Ishikawa (cell line): ENCODE data around the gene XRCC4.
A peak's percentile ranks its signal among the peaks of the same experiment; 100 is the strongest.

Experiments
- CEBPB ChIP-seq: IDR thresholded peaks from 2 replicates; pipeline ENCODE4 v1.6.1; 2012
- CREB1 ChIP-seq: IDR thresholded peaks from 2 replicates; pipeline ENCODE4 v1.6.1; 2012; ENCODE audit warnings: low read depth
- EGR1 ChIP-seq: IDR thresholded peaks from 2 replicates; pipeline ENCODE4 v1.6.1; 2012
- EP300 ChIP-seq: IDR thresholded peaks from 2 replicates; pipeline ENCODE4 v1.6.1; 2012; ENCODE audit warnings: borderline replicate concordance
- FOXM1 ChIP-seq: IDR thresholded peaks from 2 replicates; pipeline ENCODE4 v1.6.1; 2012; ENCODE audit warnings: low read depth, borderline replicate concordance
- NFIC ChIP-seq: IDR thresholded peaks from 2 replicates; pipeline ENCODE4 v1.6.1; 2012
- RAD21 ChIP-seq: IDR thresholded peaks from 2 replicates; pipeline ENCODE4 v1.6.1; 2012; ENCODE audit warnings: low read depth
- TAF1 ChIP-seq: IDR thresholded peaks from 2 replicates; pipeline ENCODE4 v1.6.1; 2012; ENCODE audit warnings: low read depth, mild to moderate bottlenecking
- TCF12 ChIP-seq: IDR thresholded peaks from 2 replicates; pipeline ENCODE4 v1.6.1; 2012; ENCODE audit warnings: low read depth
- TEAD4 ChIP-seq: IDR thresholded peaks from 2 replicates; pipeline ENCODE4 v1.6.1; 2012
- YY1 ChIP-seq: IDR thresholded peaks from 2 replicates; pipeline ENCODE4 v1.6.1; 2012; ENCODE audit warnings: low read depth
- ZBTB7A ChIP-seq: IDR thresholded peaks from 2 replicates; pipeline ENCODE4 v1.6.1; 2012; ENCODE audit warnings: low read depth
- TF ChIP-seq, protein P1 (sequence below): IDR thresholded peaks from 2 replicates; pipeline ENCODE4 v1.6.1; 2012
- TF ChIP-seq, protein P2 (sequence below): IDR thresholded peaks from 2 replicates; pipeline ENCODE4 v1.6.1; 2012; ENCODE audit warnings: low read depth, mild to moderate bottlenecking
- TF ChIP-seq, protein P3 (sequence below): IDR thresholded peaks from 2 replicates; pipeline ENCODE4 v1.6.1; 2012

XRCC4 gene

DNA sequence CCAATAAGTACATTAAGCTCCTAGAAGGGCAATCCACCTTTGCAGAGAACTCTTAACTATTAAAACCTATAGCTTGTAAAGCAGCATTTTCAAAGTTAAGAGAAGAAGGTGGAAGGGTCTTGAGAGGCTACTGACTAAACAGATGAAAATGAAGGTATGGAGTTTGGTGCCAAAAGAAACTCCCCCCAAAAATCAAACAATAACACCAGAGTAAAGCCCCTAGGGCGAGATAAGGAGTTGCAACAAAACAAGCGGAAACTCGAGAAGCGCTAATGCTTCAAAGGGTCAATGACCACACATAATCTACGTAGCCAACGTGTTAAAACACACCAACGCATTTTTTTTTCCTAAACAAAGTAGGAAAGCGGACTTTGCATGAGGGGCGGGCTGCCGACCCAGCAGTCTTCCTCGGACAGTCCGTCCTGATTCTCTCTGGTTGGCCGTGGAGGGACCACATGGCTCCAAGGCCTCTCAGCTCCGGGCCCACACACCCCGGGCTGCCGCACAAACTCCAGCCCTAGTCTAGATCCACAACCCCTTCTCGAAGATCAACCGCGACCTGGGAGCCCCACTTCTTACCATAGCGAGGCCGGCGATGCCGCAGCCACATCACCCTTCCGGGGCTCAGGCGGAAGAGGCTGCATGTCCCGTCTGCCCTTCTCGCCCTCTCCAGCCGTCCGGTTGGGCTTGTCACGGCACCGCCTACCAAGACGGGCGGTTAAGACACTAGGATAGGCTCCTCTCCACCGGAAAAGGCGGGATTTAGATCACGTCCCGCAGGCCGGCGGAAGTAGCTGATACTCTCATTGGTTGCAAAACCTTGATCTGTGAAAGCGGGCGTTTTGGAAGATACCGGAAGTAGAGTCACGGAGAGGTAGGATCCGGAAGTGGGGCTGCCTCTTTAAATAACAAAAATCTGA lies at the start of gene XRCC4, which contains the start of gene TMEM167A:
Gene XRCC4, plus strand, starts transcription at position 806 of the 920 bp plus-strand sequence. CDS start 27,373 bp downstream, outside the sequence.
Gene TMEM167A, minus strand, starts transcription at position 653 of the 920 bp plus-strand sequence. Its CDS starts 71 bp downstream, at position 582.
- TF ChIP-seq, protein P1, sequence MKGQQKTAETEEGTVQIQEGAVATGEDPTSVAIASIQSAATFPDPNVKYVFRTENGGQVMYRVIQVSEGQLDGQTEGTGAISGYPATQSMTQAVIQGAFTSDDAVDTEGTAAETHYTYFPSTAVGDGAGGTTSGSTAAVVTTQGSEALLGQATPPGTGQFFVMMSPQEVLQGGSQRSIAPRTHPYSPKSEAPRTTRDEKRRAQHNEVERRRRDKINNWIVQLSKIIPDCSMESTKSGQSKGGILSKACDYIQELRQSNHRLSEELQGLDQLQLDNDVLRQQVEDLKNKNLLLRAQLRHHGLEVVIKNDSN: peak; percentile 25; the same call in 1 of the 2 replicates
- TF ChIP-seq TCF12: 0 out of 2 replicates have a peak, but pooled peaks have one; percentile 11
- TF ChIP-seq, protein P2, sequence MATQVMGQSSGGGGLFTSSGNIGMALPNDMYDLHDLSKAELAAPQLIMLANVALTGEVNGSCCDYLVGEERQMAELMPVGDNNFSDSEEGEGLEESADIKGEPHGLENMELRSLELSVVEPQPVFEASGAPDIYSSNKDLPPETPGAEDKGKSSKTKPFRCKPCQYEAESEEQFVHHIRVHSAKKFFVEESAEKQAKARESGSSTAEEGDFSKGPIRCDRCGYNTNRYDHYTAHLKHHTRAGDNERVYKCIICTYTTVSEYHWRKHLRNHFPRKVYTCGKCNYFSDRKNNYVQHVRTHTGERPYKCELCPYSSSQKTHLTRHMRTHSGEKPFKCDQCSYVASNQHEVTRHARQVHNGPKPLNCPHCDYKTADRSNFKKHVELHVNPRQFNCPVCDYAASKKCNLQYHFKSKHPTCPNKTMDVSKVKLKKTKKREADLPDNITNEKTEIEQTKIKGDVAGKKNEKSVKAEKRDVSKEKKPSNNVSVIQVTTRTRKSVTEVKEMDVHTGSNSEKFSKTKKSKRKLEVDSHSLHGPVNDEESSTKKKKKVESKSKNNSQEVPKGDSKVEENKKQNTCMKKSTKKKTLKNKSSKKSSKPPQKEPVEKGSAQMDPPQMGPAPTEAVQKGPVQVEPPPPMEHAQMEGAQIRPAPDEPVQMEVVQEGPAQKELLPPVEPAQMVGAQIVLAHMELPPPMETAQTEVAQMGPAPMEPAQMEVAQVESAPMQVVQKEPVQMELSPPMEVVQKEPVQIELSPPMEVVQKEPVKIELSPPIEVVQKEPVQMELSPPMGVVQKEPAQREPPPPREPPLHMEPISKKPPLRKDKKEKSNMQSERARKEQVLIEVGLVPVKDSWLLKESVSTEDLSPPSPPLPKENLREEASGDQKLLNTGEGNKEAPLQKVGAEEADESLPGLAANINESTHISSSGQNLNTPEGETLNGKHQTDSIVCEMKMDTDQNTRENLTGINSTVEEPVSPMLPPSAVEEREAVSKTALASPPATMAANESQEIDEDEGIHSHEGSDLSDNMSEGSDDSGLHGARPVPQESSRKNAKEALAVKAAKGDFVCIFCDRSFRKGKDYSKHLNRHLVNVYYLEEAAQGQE: no peak
- peak; percentile 83 for TF ChIP-seq TAF1
- peak; percentile 68 for TF ChIP-seq FOXM1
- TF ChIP-seq RAD21: no peak
- peak; percentile 66 for TF ChIP-seq CREB1
- TF ChIP-seq YY1: peak; percentile 66; the same call in 1 of the 2 replicates

DNA sequence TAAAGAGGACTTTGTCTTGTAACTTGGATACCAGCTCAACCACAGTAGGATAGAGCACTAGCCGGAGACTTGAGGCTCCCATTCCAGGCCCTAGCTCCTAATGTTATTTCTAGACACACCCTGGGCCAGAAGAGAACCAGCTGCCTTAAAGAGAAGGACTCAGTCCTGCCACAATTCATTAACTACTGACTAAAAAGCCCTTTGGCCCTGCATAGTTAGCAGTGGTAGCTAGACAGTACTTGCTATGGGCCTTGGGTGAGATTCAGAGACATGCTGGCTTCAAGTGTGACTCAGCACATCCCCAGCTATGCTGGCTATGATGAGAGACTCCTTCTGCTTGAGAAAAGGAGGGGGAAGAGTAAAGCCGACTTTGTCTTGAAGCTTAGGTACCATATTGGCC lies 47.4 kb upstream of the XRCC4 start:
- TF ChIP-seq RAD21 (no peak), EGR1 (no peak), YY1 (no peak), CREB1 (no peak), TEAD4 (no peak), FOXM1 (no peak), TAF1 (no peak), CEBPB (no peak), NFIC (no peak), ZBTB7A (no peak), TCF12 (no peak), EP300 (no peak)
- TF ChIP-seq, protein P3, sequence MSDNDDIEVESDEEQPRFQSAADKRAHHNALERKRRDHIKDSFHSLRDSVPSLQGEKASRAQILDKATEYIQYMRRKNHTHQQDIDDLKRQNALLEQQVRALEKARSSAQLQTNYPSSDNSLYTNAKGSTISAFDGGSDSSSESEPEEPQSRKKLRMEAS: no peak
- TF ChIP-seq, protein P1: no peak
- TF ChIP-seq, protein P2: no peak

DNA sequence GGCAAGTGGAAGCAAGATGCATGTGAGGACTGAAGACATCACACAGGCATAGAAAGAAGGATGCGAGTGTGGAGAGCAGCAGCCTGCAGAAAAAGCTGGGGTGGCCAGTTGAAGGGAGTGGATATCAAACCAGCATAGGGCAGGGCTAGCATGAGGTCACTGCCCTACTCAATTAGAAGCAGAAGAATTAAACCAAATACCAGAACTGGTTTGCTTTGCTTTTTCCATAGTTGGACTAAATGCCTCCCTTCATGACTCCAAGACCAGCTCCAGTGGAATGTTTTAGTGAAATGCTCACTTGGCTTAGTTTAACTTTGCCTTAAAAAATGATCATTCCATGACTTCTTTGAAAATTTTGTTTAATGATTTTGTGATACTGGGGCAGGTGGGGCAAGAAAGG lies 46.0 kb upstream of the XRCC4 start:
- TF ChIP-seq EP300 (no peak), NFIC (no peak), CEBPB (no peak), TEAD4 (no peak), TCF12 (no peak), EGR1 (no peak), CREB1 (no peak), TAF1 (no peak), ZBTB7A (no peak), YY1 (no peak), FOXM1 (no peak), RAD21 (no peak)
- TF ChIP-seq, protein P1: no peak
- TF ChIP-seq, protein P3: no peak
- TF ChIP-seq, protein P2: no peak
